ENCODE data around the gene ITPR3.

The ITPR3 gene

DNA sequence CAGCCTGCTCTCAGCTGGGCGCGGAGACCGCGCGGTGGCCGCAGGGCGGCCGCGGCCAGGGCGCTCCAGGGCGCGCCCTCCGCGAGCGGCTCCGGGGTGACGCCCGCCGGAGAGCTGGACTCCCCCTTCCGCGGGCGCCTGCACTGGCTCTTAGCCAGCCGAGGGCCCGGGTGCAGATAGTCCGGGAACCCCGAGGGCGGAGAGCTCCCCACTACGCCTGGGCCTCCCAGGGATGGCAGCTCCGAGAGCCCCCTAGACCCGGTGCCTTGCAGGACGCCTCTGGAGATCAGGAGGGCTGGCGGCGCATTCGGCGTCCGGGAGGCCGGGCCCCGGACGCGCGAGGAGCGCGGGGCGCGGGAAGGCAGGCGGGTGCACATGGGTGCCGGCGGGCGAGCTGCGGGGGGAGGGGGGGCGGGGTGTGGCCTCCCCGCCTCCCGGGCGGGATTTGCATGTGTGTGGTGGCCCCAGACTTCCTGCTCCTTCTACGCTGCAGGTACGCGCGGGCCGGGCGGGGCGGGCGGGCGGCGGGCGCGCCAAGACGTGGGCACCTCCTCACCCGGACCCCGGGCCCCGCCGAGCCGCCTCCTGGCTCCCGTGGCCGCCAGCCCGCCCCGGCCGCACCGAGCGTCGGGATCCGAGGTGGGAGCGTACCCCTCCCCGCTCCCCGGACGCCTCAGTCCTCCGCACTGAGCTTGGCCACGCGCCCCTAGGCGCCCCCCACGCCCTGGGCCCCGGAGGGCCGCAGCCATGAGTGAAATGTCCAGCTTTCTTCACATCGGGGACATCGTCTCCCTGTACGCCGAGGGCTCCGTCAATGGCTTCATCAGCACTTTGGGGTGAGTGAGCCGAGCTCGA, at the start of gene ITPR3:
Gene ITPR3 (plus strand): TSS at position 467 of the 855 bp plus-strand sequence. CDS start 281 bp downstream, at position 748.
- DNase-seq (ENCODE audit: low read depth in 2 of 2), result peak; percentile 54 to 60

DNA sequence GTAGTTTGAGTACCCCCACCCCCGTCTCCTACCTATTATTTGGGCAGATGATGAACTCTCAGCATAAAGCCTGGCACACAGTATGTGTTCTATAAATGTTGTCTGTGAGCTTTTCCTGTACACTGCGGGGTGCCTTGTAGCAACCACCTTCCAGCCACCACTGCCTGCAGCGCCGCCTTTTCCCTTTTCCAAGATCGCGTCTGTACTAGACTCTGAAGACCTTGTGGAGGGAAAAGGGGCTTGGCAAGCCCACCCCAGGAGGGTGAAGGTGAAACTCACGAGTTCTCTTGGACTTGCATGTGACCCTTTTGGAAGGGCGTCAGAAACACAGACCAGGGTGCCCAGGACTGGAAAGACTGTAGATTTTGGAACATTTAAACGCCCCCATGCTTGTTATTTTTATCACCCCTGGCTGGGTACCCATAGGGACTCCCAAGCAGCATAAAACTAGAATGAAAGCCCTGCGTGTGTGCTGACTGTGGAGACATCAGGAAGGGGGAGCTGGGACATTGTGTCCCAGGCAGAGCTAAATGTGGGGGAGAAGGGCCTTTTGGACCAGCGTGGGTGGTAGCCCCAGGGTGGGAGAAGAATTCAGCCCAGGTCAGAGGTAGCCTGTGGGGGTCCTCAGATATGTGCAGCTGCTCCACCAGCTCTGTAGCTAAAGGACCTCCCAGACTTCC, 49.3 kb upstream of the ITPR3 start:
- no peak for DNase-seq (ENCODE audit: low read depth in 2 of 2)

GRCh38 chr6:33575211-33575610, 45.9 kb upstream of the ITPR3 start:
- DNase-seq (ENCODE audit: low read depth in 2 of 2), result no peak

DNA sequence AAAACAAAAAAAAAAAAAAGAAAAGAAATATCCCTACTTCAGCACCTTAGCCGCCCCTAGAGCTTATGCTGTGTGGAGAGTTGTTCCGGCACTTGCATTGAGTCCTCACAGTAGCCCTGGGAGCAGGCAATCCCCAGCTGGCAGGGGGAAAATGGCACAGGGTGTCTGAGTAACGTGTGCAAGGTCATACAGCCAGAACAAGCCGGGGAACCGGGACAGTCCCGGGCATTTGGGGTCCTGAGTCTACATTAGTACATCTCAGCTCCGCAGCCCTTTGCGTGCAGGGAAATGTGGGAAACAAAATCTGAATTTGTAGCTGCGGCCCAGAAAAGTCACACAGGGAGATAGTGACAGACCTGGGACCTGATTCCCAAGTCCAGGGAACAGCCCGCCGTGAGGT, 44.5 kb upstream of the ITPR3 start:
- DNase-seq (ENCODE audit: low read depth in 2 of 2), result no peak

DNA sequence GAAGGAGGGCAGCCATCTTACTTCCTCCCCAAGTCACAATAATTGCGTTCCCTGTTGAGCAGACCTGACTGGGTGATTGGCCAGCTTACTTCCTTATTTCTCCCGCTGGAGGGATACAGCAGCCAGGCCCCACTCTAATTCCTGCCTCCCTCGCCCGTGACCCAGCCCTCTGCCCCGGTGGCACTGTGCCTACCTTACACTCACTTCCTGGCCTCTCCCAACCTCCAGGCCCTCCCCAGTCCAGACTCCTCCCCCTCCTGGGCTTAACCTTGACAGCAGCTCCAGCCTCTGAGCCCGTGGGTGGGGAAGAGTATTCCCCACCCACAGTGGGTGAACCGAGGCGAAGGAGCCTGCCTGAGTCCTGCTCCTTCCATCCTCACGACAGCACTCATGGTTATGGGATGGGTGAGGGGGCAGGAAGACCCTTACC, 44.0 kb upstream of the ITPR3 start:
- no peak for DNase-seq (ENCODE audit: low read depth in 2 of 2)

- DNase-seq (ENCODE audit: low read depth in 2 of 2), result no peak
These were observed 43.4 kb upstream of the ITPR3 start for GRCh38 chr6:33577718-33578117.

DNA sequence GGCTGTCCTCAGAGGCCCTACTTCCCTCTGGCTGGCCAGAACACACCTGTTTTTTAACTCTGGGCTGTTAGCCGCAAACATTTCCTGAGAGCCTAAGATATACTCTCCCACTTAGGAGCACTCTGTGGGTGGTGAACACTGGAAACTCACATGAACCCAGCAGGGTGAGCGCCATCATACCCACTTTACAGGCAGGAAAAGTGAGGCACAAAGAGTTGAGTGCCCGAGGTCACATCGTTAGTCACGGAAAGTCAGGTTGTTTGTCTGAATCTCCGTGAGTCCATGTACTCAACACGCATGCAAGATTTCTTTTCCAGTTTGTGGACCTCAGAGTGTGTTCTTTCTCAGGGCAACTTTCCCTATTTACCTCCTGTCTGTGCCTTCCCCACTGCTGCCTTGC, 43.0 kb upstream of the ITPR3 start:
- DNase-seq (ENCODE audit: low read depth in 2 of 2), result no peak

DNA sequence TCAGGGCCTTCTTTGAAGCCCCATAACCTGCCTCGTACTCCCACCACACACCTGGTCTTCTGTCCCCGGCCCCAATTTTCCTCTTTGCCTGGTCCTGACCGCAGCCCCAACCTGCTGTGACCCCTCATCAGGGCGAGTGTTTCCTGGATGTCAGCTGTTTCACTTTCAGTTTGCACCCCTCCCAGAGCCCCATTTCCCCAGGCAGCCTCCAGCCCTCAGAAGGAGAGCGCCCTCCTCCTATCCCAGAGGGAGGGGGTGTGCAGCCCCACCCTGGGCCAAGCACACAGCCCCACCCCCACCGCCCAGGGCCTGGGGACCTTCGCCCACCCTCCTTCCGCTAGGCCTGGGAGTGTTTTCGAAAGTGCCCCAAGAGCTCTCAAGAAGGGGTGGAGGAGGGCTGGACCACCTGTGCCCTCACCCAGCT, 42.5 kb upstream of the ITPR3 start:
- DNase-seq (ENCODE audit: low read depth in 2 of 2), result no peak

- DNase-seq (ENCODE audit: low read depth in 2 of 2), result peak; percentile 79 to 80
These were observed 41.1 kb upstream of the ITPR3 start, which contains the start of gene BAK1 for GRCh38 chr6:33579828-33580714. BAK1 (minus strand) TSS chr6:33580276; CDS start chr6:33577604, 2,672 bp downstream.

- no peak for DNase-seq (ENCODE audit: low read depth in 2 of 2)
These were observed 39.9 kb upstream of the ITPR3 start for GRCh38 chr6:33581186-33581585.

- no peak for DNase-seq (ENCODE audit: low read depth in 2 of 2)
These were observed 37.4 kb upstream of the ITPR3 start for GRCh38 chr6:33583591-33584155.

DNA sequence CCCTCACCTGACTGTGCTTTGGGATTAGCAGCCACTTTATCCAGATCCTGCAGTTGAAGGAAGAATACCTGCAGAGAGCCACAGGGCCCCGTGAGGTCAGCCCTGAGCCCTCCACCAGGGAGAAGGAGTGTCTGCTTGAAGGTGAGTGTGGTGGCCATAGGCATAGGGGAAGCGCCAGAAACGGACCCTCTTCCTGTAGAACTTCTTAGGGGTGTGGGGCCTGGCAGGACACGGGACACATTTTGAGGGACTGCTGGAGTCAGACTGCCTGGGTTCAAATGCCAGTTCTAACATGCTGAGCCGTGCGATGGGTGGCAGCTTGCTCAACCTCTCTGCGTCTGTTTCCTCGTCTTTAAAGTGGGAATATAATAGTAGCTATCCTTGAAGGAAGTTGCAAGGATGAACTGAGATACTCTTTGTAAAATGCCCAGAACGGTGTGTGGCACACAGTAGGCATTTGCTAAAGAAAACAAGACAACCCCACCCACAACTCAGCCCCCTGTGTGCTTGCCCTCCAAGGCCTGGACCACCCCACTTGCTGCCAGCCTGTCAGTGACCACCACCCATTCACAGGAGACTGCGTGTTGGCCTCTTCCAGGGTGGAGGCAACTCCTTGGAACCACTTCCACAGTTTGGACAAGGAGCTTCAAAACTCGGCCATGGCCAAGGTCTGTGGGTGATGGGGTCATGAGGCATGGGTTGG, 36.3 kb upstream of the ITPR3 start:
- DNase-seq (ENCODE audit: low read depth in 2 of 2), result no peak

GRCh38 chr6:33585403-33586107, 35.6 kb upstream of the ITPR3 start:
- peak; percentile 82 to 92 for DNase-seq (ENCODE audit: low read depth in 2 of 2)

DNA sequence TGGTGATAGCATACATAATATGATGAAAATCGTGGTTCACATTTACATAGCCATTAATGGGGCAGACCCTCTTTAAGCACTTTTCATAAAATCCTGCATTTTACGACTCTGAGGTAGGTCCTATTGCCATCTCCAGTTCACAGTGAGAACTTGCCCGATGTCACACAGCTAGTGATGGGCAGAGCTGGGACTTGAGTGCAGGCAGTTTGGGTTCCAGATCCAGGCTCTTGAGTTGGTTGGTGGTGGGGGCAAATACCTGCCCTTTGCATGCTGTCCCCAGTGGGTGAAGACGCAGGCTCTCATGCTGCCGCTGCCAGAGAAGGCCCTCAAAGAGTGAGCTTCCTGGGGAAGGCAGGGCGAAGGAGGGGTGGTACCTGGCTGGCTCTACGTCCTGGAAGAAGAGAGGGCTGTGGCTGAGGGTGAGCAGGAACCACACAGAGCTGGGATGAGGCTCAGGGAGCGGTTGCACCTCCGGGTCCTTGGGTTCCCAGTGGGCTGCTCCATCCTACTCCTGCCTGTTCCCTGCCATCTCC, 34.9 kb upstream of the ITPR3 start:
- DNase-seq (ENCODE audit: low read depth in 2 of 2), result no peak

DNA sequence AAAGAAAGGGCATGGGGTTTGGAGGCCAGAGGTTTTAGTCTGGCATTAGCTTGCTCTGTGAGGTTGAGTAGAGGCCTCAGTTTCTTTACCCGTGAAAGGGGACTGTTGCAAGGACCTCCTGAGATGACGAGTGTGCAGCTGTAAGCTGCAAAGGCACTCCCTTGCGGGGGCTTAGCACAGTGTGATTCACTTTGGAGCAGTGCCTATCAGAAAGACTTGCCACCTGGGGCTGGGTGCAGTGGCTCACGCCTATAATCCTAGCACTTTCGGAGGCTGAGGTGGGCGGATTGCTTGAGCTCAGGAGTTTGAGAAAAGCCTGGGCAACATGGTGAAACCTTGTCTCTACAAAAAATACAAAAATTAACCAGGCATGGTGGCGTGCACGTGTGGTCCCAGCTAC, 33.6 kb upstream of the ITPR3 start:
- DNase-seq (ENCODE audit: low read depth in 2 of 2), result no peak

- no peak for DNase-seq (ENCODE audit: low read depth in 2 of 2)
These were observed 32.2 kb upstream of the ITPR3 start for GRCh38 chr6:33588894-33589293.

GRCh38 chr6:33589392-33589730, 31.8 kb upstream of the ITPR3 start:
- DNase-seq (ENCODE audit: low read depth in 2 of 2), result no peak

GRCh38 chr6:33589731-33590530, 31.2 kb upstream of the ITPR3 start:
- DNase-seq (ENCODE audit: low read depth in 2 of 2), result peak in 1 of 2 donors; percentile 43

DNA sequence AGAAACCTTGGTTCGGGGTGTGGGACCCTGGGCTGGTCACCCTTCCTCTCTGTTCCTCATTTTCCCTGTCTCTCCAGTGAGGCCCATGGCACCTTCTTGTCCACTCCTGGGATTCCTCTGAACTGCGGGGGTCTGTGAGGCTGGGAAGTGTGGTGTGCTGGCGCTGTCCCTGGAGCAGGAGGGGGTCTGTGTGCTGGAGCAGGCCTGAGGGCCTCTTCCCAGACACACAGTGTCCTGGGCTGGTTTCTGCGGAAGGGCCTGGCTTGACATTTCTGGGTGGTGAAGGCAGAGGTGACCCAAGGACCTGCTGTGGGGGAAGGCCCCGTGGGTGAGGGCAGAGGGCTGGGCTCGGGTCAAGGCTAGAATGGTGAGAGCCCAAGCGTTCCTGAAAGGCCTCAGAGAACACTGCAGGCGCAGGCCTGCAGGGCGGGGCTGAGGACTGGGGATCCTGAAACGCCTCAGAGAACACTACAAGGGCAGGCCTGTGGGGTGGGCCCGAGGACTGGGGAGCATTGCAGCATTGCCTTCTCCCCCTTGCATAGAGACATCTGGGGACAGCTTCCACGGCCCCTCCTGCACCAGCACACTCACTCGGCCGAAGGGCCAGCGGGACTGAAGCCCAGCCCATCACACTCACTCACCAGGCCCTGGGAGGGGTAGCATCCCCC, 30.5 kb upstream of the ITPR3 start:
- no peak for DNase-seq (ENCODE audit: low read depth in 2 of 2)

Data from stimulated activated CD8-positive, alpha-beta memory T cell treated with anti-CD3 and anti-CD28 coated beads, Interleukin-2, amount 100 ng/mL, for 48 hours (primary cell).